DND-41 (cell line): Measurements from ENCODE around the gene MRPS7.

Experiments
- ATAC-seq: fragments of 200-7000 bp; cut with Tn5 transposase; 3 replicates; pipeline ENCODE4 v1.9.1; 2021; ENCODE audit warnings: low read depth; ENCODE audit not compliant: insufficient read depth
- DNase-seq: peaks from one replicate; pipeline ENCODE4 v3.0.0-alpha.2; 2020
- H2AFZ ChIP-seq: 2 replicates; pipeline ENCODE4 v1.6.0; 2012; ENCODE audit warnings: low read depth, low read length
- H3K27ac ChIP-seq: 2 replicates; pipeline ENCODE4 v1.5.1; 2012; ENCODE audit warnings: low read length, inconsistent platforms
- H3K27me3 ChIP-seq: fragments of 200-600 bp; sonication (generic); 2 replicates; pipeline ENCODE4 v1.6.0; 2012; ENCODE audit warnings: low read length, mild to moderate bottlenecking, inconsistent platforms; ENCODE audit not compliant: insufficient read depth, poor library complexity
- H3K36me3 ChIP-seq: 2 replicates; pipeline ENCODE4 v1.5.1; 2012; ENCODE audit warnings: low read length, inconsistent platforms; ENCODE audit not compliant: insufficient read depth
- H3K4me1 ChIP-seq: 2 replicates; pipeline ENCODE4 v1.5.1; 2012; ENCODE audit warnings: mild to moderate bottlenecking, low read length; ENCODE audit not compliant: insufficient read depth
- H3K4me2 ChIP-seq: 2 replicates; pipeline ENCODE4 v1.6.0; 2012; ENCODE audit warnings: mild to moderate bottlenecking, moderate library complexity, low read length, inconsistent platforms; ENCODE audit not compliant: insufficient read depth
- H3K4me3 ChIP-seq, 2 experiments: fragments of 200-600 bp in 1 of 2; shearing (Covaris generic) in 1 of 2; 2 replicates each; pipeline ENCODE4 v1.5.1; 2012 to 2016; ENCODE audit warnings: inconsistent platforms in 2 of 2, low read length in 2 of 2, mild to moderate bottlenecking in 2 of 2, low read depth in 1 of 2, moderate library complexity in 1 of 2
- H3K79me2 ChIP-seq: 2 replicates; pipeline ENCODE4 v1.6.0; 2012; ENCODE audit warnings: low read length, inconsistent platforms; ENCODE audit not compliant: insufficient read depth
- H3K9ac ChIP-seq: 2 replicates; pipeline ENCODE4 v1.6.0; 2012; ENCODE audit warnings: low read depth, mild to moderate bottlenecking, inconsistent platforms, low read length, moderate library complexity
- H3K9me3 ChIP-seq: 2 replicates; pipeline ENCODE4 v1.5.1; 2012; ENCODE audit warnings: low read length, moderate library complexity, mild to moderate bottlenecking, inconsistent platforms; ENCODE audit not compliant: insufficient read depth, severe bottlenecking
- H4K20me1 ChIP-seq: 2 replicates; pipeline ENCODE4 v1.6.0; 2012; ENCODE audit warnings: low read length; ENCODE audit not compliant: insufficient read depth
- EZH2 ChIP-seq: IDR thresholded peaks from 3 replicates; pipeline ENCODE4 v1.6.1; 2012; ENCODE audit warnings: borderline replicate concordance, low read depth, mild to moderate bottlenecking, moderate library complexity, low read length, inconsistent platforms; ENCODE audit not compliant: severe bottlenecking
- TF ChIP-seq, protein P1 (sequence below): IDR thresholded peaks from 2 replicates; pipeline ENCODE4 v1.5.1; 2012; ENCODE audit warnings: borderline replicate concordance, low read length, moderate library complexity, mild to moderate bottlenecking; ENCODE audit not compliant: poor library complexity, severe bottlenecking; ENCODE audit errors: extremely low read depth

MRPS7 gene

DNA sequence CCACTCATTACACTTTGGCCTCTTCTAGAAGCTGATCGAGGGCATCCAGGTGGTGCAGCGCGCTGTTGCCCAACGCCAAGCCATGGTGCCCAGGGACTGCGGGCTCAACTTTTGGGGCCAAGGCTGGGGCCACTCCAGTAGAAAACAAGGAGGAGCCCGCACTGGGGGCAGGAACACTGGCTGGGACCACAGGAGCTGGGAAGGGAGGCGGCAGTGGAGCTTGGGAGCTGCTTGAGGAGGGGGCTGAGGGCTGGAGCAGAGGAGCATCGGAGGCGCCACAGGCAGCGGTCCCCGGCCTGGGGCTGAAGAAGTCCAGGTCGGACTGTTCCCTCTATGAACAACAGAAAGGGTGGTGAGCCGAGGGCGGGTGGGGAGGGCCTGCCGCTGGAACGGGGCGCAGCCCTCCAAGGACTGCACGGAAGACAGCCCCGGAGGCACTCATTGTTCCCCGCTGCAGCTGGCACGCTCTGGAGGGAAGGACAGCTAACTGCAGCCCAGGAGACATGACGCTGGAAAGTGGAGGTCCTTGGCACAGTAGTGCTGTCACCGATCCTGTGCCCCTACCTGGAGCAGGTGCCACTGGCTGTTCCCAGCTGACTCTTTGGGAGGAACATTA lies 21.8 kb upstream of the MRPS7 start:
- Histone ChIP-seq H3K36me3 (peaks cover 99% of the 10 kb centered on the region), H3K9ac (no peak overlapping the region), H4K20me1 (peaks cover 22% of the 10 kb centered on the region), H3K27ac (no peak overlapping the region), H2AFZ (no peak overlapping the region), H3K4me2 (no peak overlapping the region), H3K27me3 (no peaks in the 10 kb centered on the region), H3K4me3 (no peak overlapping the region), H3K79me2 (no peaks in the 10 kb centered on the region), H3K9me3 (no peaks in the 10 kb centered on the region), H3K4me1 (no peaks in the 10 kb centered on the region)
- ATAC-seq (no peak), DNase-seq (no peak)
- TF ChIP-seq, protein P1, sequence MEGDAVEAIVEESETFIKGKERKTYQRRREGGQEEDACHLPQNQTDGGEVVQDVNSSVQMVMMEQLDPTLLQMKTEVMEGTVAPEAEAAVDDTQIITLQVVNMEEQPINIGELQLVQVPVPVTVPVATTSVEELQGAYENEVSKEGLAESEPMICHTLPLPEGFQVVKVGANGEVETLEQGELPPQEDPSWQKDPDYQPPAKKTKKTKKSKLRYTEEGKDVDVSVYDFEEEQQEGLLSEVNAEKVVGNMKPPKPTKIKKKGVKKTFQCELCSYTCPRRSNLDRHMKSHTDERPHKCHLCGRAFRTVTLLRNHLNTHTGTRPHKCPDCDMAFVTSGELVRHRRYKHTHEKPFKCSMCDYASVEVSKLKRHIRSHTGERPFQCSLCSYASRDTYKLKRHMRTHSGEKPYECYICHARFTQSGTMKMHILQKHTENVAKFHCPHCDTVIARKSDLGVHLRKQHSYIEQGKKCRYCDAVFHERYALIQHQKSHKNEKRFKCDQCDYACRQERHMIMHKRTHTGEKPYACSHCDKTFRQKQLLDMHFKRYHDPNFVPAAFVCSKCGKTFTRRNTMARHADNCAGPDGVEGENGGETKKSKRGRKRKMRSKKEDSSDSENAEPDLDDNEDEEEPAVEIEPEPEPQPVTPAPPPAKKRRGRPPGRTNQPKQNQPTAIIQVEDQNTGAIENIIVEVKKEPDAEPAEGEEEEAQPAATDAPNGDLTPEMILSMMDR, result no peak
- TF ChIP-seq EZH2, result no peak

DNA sequence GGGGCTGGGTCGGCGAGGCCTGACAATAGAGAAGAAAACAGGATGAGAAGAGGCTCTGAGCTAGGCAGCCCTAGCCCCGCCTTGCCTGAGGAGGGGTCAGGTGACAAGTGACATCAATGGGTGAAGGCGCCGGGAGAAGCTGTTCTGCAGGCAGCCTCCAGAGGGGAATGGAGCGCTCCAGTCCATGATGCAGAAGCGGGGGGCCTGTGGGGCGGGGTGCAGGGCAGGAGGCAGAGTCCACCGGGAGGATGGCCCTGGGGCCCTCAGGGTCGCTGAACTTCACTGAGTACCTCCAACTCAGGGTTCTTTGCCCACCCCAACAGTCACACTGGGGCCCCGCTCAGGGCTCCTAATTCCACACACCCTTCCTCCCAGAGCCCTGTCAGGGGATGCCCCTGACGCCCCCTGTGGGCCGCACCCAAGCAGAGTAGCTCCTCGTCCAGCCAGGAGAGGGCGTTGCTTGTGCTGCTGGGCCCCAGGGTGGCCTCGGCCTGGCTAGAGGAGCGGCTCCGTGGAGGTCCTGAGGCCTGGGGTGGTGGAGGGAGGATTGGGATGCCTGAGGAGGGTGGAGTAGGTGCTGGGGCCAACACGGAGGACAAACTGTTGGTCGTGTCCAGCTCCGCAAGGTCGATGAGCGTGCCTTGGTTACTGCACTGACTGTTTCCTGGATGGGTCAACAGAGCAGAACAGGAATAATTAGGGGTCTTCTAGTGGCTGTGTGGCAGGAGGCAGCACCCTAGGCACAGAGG lies 21.1 kb upstream of the MRPS7 start:
- ATAC-seq, result peak; percentile 57
- peaks cover 99% of the 10 kb centered on the region for H3K36me3 ChIP-seq
- peak; percentile 49 for DNase-seq
- no peak overlapping the region for H3K4me3 ChIP-seq
- H3K27me3 ChIP-seq, result no peaks in the 10 kb centered on the region
- no peak overlapping the region; the same call in 1 of the 2 replicates for H3K27ac ChIP-seq
- H2AFZ ChIP-seq, result no peak overlapping the region
- no peaks in the 10 kb centered on the region for H3K4me1 ChIP-seq
- TF ChIP-seq, protein P1, result peak; percentile 75
- TF ChIP-seq EZH2, result no peak
- H3K79me2 ChIP-seq, result no peaks in the 10 kb centered on the region
- H3K9me3 ChIP-seq, result no peaks in the 10 kb centered on the region
- H3K9ac ChIP-seq, result no peak overlapping the region
- peaks cover 22% of the 10 kb centered on the region for H4K20me1 ChIP-seq
- no peak overlapping the region for H3K4me2 ChIP-seq

DNA sequence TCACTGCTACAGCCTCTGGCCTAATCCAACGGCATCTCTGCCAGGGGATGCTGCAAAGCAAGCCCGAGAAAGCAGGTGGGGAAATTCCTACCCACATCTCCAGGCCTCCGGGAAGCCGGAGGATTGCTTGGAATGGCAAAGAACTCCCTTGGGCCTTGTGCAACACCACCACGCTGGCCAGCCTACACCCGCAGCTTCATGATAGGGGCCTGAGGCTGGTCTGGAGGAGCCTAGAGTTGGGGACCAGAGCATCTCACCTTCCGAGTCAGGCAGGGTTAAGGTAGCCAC lies 20.6 kb upstream of the MRPS7 start:
- H3K36me3 ChIP-seq, result peaks cover 99% of the 10 kb centered on the region
- H3K4me1 ChIP-seq, result no peaks in the 10 kb centered on the region
- H3K27me3 ChIP-seq, result no peaks in the 10 kb centered on the region
- H2AFZ ChIP-seq, result no peak overlapping the region
- ATAC-seq (no peak), DNase-seq (no peak)
- H4K20me1 ChIP-seq, result peaks cover 25% of the 10 kb centered on the region
- H3K4me2 ChIP-seq, result no peak overlapping the region
- TF ChIP-seq EZH2, result no peak
- TF ChIP-seq, protein P1, result no peak
- H3K27ac ChIP-seq, result no peak overlapping the region; the same call in 1 of the 2 replicates
- H3K4me3 ChIP-seq, result no peak overlapping the region
- no peaks in the 10 kb centered on the region for H3K79me2 ChIP-seq
- H3K9me3 ChIP-seq, result no peaks in the 10 kb centered on the region
- no peak overlapping the region for H3K9ac ChIP-seq
